Activated CD4-positive, alpha-beta T cell treated with anti-CD3 and anti-CD28 coated beads, Interleukin-2, amount 50 U/mL, for 48 hours (primary cell): Measurements from ENCODE around the gene TAF6.

Source experiments
- DNase-seq, 2 experiments: peaks; one replicate each; pipeline ENCODE4 v3.0.0-alpha.2; 2020

TAF6 gene

DNA sequence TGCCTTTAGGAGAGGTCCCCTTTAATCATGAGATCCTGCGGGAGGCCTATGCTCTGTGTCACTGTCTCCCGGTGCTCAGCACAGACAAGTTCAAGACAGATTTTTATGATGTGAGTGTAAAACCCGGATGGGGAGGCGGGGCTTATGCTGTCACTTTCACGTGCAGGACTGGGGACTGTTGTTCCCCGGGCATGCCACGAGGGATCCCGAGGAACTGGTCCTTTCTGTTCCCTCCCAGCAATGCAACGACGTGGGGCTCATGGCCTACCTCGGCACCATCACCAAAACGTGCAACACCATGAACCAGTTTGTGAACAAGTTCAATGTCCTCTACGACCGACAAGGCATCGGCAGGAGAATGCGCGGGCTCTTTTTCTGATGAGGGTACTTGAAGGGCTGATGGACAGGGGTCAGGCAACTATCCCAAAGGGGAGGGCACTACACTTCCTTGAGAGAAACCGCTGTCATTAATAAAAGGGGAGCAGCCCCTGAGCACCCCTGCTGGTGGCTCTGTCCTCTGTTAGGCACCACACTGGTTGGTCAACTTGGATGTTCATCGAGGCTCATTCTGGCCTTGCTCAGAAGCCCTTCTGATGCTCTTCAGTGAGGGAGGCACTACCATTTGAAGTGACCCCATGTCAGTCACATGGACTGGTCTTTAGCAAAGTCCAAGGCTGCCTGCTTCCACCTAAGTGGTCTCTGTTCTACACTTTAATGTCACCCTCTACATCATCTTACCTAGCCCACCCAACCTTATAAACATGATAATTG, 27.6 kb downstream of the TAF6 start:
- peak; percentile 26 to 41 for DNase-seq

- peak in 1 of 2 experiments; percentile 14 for DNase-seq
These were observed 28.4 kb downstream of the TAF6 start for GRCh38 chr7:100090527-100091410.

DNA sequence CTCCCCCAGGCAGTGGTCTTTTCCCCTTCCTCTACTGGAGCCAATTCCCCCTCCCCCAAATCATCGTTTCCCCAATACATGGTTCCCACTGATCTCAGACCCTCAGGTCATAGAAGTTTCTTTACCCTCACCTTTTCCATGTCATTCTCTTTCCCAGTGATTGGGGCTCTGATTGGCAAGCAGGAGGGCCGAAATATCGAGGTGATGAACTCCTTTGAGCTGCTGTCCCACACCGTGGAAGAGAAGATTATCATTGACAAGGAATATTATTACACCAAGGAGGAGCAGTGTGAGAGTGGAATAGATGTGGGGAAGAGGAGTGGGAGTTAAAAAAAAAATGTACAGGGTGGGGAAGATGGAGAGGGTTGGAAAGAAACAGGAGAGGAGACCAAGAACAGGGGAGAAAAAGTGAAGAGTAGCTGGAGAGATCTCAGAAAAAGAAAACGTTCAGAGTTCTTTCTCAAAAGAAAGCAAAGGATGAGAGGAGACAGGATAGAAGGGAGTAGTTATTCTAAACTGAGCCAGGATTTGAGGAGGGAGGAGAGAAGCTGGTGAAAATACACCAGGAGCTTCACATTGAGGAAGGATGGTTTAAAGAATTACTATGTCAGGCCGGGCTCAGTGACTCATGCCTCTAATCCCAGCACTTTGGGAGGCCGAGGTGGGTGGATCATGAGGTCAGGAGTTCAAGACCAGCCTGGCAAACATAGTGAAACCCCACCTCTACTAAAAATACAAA, 29.5 kb downstream of the TAF6 start:
- DNase-seq: peak in 1 of 2 experiments; percentile 32

- DNase-seq: peak; percentile 90 to 91
These were observed 30.3 kb downstream of the TAF6 start, which contains the start of gene COPS6 for GRCh38 chr7:100088621-100089457. Gene COPS6, plus strand, starts transcription at chr7:100088969. Its CDS starts 22 bp downstream, at chr7:100088991.

- no peak for DNase-seq
These were observed 31.0 kb downstream of the TAF6 start for GRCh38 chr7:100088095-100088620.

DNA sequence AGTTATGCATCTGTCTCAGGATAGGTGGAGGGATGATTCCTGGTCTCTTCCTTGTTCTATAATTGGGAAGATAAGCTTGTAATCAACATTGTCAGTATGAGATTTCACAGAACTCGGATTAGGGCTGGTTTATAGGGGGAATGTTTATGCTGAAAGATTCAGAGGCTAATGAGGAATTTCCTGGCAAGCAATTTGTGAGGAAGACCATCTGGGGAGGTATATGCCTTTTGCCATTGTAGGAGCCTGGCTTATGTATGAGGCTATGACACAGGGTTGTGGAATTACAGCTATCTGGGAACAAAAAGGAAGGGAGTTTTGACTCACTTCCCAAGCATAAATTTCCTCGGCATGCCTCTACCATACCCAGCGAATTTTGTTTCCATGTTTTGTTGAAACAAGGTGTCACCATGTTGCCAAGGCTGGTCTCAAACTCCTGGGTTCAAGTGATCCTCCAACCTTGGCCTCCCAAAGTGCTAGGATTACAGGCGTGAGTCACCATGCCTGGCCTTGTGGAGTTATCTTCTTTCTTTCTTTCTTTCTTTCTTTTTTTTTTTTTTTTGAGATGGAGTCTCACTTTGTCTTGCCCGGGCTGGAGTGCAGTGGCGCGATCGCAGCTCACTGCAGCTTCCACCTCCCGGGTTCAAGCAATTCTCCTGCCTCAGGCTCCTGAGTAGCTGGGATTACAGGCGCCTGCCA, 32.0 kb downstream of the TAF6 start:
- no peak for DNase-seq

- no peak for DNase-seq
These were observed 33.6 kb downstream of the TAF6 start for GRCh38 chr7:100085515-100085914.

DNA sequence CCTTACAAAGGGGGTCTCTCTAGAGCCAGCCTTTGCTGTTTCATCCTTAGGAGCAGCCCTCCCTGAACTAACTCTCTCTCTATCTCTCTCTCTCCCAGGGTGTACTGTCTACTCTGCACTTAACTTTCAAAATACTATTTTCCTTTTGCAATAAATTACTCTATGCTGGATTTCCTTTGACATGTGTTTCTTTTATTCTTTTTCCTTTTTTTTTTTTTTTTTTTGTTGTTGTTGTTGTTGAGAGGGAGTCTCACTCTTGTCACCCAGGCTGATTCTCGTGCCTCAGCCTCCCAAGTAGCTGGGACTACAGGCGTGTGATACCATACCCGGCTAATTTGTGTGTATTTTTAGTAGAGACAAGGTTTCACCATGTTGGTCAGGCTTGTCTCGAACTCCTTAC, 36.2 kb downstream of the TAF6 start:
- no peak for DNase-seq

- peak; percentile 97 to 98 for DNase-seq
These were observed 37.5 kb downstream of the TAF6 start, which contains the start of gene ZNF3 for GRCh38 chr7:100081535-100082102. Gene ZNF3, minus strand, starts transcription at chr7:100081723. Its CDS starts 4,366 bp downstream, at chr7:100077357.

GRCh38 chr7:100080907-100081534, 38.1 kb downstream of the TAF6 start:
- DNase-seq: no peak

DNA sequence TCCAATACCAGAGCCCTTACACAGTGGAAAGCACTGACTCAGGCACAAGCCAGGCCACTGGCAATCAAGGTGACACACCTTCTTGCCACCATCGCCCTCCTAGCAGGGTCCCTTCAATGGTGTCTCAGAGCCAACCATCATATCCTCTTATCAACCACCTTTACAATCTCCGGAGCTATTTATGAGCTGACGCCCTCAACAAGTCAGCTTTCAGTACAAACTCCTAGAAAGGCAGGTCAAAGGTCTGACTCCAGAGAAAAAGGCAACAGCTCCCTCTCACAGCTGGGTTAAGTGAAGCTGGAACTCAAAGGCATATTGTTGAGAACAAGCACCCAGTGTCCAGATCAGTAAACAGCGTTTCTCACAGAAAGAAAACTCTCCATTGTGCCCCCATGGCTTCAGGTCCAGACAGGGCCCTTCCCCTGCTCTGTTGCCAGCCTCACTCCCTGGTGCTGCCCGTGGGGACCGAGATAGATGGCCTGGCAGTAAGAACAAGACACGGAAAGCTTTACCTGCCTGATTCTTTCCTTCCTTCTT, 40.1 kb downstream of the TAF6 start:
- no peak for DNase-seq

DNA sequence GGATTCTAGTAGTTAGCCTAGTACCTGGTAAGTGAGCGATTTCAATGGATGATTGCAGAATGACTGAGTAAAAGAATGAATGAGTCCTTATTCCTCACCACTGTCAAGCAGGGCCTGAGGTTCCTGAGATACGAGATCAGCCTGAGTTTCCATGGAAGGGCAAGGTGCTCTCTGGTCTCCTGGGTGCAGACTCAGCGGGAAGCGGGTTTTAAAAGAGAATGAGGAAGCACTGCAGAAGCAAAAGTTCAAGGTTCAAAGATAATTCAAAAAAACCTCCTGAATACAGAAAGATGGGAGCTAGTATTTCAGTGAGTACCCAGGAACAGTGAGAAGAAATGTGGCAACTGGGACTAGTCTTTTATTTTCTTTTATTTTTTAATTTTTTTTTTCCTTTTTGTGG, 42.0 kb downstream of the TAF6 start:
- no peak for DNase-seq

DNA sequence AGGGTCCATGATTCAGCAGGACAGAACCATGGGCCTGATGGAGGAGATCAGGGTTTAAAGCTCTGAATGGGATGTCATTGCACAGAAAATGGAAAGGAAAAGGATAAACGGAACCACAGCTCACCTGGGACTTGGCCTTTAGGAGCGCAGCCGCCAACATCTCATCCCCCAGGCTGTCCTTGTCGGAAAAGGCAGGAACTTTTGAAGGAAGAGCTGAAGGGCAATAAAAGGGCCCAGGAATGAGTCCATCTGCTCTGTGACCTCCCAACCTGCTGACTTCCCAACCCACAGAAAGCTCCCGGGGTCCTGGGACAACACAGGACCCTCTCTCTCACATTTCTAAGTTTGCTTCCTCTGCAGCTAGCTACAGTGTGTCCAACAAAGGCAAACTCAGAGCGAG, 43.7 kb downstream of the TAF6 start:
- DNase-seq: no peak

DNA sequence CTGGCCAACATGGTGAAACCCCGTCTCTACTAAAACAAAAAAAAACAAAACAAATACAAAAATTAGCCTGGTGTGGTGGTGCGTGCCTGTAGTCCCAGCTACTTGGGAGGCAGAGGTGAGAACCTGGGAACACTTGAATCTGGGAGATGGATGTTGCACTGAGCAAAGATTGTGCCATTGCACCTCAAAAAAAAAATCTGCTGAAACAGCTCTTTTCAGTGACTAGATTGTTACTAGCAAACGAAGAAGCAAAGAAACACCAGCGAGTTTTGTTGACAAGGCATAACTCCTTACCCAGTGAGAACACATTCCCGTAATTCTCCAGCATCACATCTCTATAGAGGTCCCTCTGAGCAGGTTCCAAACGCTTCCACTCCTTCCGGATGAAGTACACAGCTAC, 44.3 kb downstream of the TAF6 start:
- no peak for DNase-seq

DNA sequence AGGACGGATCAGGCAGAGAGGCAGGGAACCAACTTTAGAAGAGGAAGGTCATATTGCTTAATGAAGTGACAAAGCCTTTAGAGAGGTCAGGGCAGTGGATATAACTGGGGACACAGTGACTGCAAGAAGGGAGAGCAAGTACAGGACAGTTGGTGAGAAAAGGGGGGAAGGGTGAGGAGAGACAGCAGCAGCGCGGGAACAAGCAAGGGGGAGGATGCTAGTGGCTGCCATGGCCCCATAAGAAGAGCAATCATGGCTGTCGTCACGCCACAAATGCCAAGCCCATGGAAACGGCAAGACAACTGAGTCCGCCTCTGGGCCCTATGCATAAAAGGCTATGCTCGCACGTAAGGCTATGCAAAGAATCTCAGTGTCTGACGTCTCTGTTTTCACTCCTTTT, 46.7 kb downstream of the TAF6 start:
- no peak for DNase-seq

GRCh38 chr7:100071018-100071723, 48.0 kb downstream of the TAF6 start:
- no peak for DNase-seq

DNA sequence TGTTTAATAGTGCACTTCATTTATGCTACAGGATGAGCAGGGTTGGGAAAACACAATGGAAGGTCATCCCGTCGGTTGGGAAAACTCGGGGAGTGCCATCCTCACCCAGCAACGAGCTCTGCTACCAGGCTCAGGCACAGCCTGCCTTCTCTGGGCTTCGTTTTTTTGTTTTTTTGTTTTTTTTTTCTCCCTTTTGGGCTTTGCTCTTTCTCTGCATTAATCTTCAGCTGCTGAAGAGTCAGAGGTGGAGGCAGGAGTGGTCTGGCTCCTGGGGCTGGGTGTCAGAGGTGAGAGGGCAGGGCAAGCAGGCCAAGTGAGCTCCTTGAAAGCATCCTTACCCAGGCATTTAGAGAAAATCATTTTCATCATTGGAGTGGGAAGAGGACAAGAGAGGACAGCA, 49.2 kb downstream of the TAF6 start:
- DNase-seq: no peak

- no peak for DNase-seq
These were observed 52.2 kb downstream of the TAF6 start for GRCh38 chr7:100066953-100067352.

DNA sequence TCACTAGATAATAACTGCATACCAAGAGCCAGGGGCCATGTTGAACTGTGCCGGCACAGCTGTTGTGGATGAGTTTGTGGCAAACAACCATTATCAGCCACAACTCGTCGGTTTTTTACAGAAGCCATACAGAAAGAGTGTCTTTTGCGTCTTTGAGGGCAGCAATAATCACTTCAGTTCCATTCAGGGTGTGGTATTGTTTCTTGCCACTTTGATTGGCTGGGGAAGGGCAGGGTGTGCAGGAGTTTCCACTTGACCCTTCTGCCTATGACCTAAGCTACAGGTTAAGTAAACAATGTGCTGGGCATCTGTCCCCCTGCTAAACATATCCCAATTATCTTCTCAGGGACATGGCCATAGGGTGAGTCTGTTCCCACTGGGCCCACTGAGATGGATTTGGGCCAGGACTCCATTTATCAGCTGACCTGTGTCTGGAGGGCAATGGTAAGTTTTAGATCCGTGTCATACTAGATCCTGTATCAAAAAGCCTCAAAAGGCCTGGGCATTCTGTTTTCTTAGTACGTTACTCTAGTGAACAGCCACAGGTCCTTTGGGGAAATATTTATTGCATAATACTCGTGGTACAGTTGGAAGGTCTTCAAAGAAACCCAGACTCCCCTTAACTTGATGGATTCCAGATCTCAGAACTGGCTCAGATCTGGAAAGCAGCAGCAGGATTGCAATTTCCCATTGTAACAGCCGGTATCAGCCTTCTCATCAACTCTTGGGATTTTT, 53.5 kb downstream of the TAF6 start:
- no peak for DNase-seq
